GM19193 (cell line): ENCODE data around the gene TMA7.

ENCODE experiments used
- POLR2A ChIP-seq: IDR thresholded peaks from 4 replicates; pipeline ENCODE4 v1.6.1; 2011; ENCODE audit not compliant: insufficient read depth, insufficient read length; ENCODE audit errors: extremely low read depth

TMA7 gene

GRCh38 chr3:48426944-48427629 lies 13.0 kb upstream of the TMA7 start:
- no peak for TF ChIP-seq POLR2A

- TF ChIP-seq POLR2A: no peak
Measured at GRCh38 chr3:48427630-48427962, 12.5 kb upstream of the TMA7 start.

- no peak for TF ChIP-seq POLR2A
Measured at GRCh38 chr3:48428088-48428571, 11.9 kb upstream of the TMA7 start.

GRCh38 chr3:48428572-48429316 lies 11.3 kb upstream of the TMA7 start:
- no peak for TF ChIP-seq POLR2A

- no peak for TF ChIP-seq POLR2A
Measured at GRCh38 chr3:48429317-48429959, 10.6 kb upstream of the TMA7 start.

- TF ChIP-seq POLR2A: no peak
Measured at GRCh38 chr3:48429960-48430707, 9.9 kb upstream of the TMA7 start, which contains the start of gene PLXNB1. PLXNB1 (minus strand) TSS chr3:48430086; CDS start chr3:48424611, 5,475 bp downstream.

GRCh38 chr3:48430708-48431101 lies 9.4 kb upstream of the TMA7 start:
- no peak for TF ChIP-seq POLR2A

GRCh38 chr3:48431224-48432029 lies 8.6 kb upstream of the TMA7 start:
- no peak for TF ChIP-seq POLR2A

- no peak for TF ChIP-seq POLR2A
Measured at GRCh38 chr3:48432411-48433371, 7.4 kb upstream of the TMA7 start.

GRCh38 chr3:48433472-48434118 lies 6.5 kb upstream of the TMA7 start:
- TF ChIP-seq POLR2A: no peak

- TF ChIP-seq POLR2A: no peak
Measured at GRCh38 chr3:48434591-48435222, 5.3 kb upstream of the TMA7 start.

- no peak for TF ChIP-seq POLR2A
Measured at GRCh38 chr3:48435223-48435595, 4.8 kb upstream of the TMA7 start.
